ENCODE measurements around the gene GRM7.
A peak's percentile ranks its signal among the peaks of the same experiment; 100 is the strongest.

GRM7 gene

DNA sequence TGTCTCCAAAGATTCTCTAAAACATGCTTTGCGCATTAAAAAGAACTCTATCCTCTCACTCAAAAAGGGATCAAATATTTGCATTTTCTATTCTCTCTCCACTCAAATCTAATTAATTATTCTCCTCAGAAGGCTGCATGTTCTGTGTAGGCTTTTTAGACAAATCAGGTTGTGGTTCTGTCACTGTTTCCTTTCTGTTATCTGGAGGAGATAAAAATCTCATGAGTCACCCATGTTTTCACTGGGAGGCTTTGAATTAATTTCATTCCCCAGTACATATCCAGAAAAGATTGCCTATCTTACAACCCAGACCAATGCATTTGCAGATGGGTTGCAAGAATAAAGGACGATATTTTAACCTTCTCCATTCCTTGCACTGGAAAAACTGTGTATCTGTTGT, 446.5 kb downstream of the GRM7 start:
- DNase-seq (ENCODE audit: low read depth): no peak

DNA sequence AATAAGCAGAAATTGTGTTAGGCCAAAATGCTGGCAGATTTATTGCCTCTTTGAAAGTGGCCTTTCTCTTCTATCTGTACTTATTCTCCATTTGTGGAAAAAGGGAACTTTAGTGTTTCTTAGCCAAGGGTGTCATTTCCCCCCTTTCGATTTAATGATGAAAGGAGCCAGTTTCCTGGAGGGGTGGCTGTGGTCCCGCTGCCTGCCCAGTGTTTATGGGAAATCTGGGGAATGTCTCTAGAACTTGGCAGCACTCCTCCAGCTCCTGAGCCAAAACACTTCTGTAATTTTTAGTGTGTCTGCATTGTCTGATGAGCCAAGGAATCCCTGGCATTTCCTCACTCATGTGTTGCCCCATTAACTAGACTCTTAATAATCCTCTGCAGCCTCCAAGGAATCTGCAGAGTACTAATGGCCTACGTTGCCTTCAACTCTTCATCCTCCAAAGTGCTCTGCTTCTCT, 448.8 kb downstream of the GRM7 start:
- peak; percentile 37 for DNase-seq (ENCODE audit: low read depth)

DNA sequence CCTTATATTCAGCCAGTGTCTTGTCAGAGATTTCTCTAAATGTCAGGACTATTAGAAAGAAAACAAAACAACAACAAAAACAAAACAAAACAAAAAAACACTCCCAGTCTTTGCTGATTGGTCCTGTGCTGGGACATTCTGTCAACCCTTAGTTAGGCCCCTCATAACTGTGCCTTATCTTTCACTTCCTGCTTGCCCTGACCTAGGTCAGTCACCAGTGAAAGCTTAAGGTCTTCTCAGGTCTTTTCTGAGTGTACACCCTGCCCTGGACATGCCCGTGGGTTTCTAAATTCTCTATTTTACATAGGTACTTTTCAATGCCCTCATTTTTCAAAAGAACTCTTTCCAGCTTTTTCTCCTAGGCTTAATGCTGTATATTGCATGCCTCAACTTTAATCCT, 454.1 kb downstream of the GRM7 start:
- no peak for DNase-seq (ENCODE audit: low read depth)

DNA sequence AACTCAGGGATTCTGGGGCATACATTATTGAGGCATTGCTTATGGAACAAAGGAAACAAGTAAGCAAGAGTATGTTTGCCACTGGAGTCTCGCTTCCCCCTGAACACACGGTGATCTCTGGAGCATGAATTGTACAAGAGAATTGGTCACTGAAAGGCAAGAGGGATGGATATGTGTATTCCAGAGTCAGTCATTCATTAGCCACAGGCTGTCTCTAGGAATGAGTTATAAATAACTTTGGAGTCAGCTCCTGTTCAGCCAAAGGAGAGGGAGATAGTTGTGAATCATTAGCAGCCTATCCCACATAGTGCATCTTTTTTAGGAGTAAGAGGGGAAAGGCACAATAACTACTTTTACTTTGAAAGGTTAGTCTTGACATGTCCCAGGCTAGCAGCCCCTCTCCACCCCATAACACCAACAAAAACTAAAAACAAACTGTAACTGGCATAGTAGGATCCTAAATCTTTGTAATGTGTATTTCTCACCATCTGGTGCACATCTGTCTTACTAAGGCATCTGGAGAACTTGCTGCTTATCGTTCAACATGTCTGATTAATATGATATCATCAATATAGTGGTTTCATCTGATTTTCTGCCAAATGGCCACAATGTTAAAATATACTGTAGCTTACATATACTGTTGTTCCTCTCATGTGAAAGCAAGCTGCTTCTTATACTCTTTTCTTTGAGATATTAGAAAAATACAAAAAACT, 462.2 kb downstream of the GRM7 start:
- no peak for DNase-seq (ENCODE audit: low read depth)

DNA sequence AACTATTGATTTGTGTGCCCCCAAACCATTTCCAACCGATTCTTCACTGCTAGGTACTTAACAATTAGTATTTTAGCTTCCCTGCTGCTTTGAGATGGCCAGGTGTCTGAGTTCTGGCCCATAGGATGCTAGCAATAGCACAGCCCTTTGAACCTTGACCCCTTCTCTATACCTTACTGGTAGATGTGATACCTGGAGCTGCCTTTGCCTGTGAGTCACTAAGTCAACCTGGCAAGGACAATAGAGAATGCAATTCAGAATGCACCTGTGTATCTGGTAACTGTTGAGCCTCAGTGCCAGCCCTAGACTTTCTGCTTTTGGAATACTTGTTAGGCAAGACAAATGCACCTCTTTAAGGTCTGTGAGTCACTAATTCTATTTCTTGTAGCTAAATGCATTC, 467.4 kb downstream of the GRM7 start:
- DNase-seq (ENCODE audit: low read depth): no peak

DNA sequence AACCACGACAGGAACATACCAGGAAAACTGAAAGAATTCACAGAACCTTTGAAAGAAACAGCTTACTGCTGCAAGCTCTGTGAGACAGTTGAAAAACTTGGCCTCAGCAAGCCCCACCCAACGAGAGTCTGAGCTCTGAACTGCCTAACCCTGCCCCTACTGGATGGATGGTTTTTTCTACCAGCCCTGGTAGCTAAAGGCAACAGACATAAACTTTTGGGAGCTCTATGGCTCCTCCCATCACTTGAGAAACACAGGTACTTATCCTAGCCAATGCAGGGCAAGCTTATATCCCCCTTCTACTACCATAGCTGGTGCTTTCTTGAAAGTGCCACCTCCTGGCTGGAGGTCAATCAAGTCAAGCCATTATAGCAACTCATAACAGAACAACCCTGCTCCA, 471.8 kb downstream of the GRM7 start:
- no peak for DNase-seq (ENCODE audit: low read depth)

DNA sequence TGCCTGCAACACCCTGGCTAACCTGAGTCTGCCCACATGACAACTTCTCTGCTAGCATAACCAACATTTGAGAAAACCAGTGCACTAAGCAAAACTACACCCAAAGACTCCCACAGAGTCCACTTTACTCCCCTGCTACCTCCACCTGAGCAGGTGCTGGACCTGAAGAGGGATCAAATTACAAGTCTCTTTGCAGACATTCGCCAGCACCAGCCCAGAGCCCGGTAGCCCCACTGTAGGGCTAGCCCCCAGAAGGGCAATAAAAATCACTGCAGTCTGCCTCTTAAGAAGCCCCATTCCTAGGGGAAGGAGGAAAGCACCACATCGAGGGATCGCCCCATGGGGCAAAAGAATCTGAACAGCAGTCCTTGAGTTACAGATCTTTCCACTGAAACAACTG, 472.2 kb downstream of the GRM7 start:
- DNase-seq (ENCODE audit: low read depth): no peak

DNA sequence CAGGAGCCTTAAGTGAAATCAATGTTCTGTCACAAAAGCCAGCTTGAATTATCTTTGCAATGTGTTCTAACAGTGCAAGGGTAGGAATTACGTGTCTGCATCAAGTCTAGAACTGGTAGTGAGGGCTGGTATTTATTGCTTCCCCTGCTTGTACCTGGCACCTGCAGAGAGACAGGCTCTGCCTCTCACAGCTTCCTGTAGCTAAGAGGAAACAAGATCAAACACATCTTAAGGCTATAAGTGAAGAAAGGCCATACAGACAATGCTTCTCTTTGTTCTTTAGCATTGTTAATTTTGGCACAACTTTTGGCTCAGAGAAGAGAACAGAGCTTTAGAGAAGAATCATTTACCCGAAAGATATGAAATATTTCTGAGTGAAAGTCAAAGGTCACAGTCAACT, 479.9 kb downstream of the GRM7 start:
- peak; percentile 33 for DNase-seq (ENCODE audit: low read depth)

DNA sequence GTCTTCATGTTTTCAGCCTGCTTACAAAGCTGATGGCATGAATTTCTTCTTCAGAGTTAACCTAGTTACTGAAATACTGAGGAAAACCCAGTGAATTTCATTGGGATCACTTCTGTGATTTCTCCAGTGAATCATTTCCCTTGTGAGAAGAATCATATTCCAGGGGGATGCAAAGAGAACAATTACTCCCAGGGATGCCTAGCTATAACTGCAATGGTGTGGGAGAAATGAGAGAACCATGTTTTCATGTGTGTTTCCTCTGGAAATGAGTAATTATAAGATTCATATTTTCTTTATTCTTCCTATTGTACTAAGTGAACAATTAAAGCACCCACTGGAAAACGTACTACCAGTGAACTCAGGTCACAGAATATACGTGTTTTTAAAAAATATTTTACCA, 485.4 kb downstream of the GRM7 start:
- no peak for DNase-seq (ENCODE audit: low read depth)

DNA sequence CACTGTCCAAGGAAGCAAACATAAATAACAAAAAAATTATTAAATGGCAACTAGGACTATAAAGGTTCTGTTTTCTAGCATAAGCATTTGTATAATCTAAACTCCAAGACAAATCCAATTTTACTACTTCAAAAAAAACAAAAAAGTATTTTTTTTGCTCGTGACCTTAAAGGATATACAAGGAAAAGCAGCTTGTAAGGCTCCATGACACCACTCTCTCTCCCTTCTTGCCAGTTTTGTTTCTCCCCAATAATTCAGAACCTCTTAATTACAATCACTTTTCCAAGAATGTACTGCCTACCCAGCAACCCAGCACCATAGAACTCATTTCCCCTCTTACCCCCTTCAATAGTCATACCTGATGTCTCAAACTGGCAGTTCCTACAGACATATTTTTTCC, 496.2 kb downstream of the GRM7 start:
- no peak for DNase-seq (ENCODE audit: low read depth)

DNA sequence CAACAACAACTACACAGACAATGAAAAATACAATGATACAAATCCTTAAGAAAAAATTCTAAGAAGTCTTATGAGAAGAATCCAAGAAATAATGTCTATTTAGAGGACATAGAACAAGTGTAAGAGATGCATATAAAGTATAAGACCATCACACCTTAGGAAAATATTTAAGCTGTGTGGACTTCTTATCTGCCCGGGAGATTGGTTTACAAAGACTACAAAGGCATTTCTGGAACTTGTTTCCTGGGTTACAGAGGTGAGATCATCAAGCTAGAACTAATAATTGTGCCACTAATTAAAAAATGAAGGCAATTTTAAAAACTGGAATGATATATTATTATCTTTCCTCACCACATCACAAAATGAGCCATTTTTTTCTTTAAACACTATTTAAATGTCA, 507.1 kb downstream of the GRM7 start:
- DNase-seq (ENCODE audit: low read depth): no peak

DNA sequence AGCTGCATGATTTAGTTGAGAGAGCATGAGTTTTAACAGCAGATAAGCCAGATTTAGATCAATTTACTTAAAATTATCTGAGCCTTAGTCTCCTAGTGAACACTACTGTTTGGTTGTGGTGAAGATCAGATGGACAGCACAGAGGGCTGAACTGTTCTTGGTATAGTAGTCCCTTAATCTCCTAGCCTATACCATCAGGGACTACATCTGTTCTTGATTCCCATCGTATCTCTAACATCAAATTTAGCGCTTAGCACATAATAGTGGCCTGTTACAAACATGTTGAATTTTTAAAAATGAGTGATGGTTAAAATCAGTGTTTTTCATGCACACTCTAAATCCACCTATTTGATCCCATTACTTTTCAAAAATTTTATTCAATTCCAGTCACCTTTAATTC, 507.7 kb downstream of the GRM7 start:
- DNase-seq (ENCODE audit: low read depth): peak; percentile 1

DNA sequence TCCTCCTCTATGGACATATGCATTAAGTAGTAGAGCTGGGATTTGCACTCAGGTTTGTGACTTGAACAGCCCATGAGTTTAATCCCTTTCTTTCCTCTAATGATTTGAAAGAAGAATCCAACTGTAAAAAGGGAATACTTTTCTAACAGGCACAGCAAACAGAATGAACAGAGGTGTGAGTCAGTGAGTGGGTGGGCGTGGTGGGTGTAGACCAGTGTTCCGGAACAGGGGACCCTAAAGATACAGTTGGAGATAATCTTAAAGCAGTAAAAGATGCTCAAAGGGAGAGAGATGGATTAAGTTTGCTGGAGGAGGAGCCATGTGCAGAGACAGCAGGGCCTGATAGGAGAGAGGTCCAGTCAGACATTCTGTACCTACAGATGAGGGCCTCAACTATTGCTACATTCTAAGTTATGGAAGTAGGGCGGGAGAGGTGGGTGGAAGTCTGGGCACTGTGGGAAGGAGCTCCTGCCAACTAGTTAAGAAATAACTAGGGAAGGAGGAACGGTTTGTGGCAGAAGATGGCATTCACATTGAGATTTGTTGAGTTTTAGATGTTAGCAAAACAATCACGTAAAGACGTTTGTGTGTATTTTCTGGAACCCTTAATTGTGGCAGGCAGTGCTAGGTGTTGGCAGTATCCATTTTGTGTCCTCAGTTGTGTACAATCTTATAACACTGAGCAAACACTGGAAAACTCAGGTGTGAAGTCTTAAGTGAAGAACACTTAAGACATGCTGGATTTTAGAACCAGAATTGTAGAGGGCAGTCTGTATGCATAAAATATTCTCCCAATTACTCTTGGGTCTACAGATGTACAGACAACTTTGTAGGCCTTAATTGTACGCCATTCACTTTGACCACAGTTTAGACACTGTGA, 511.0 kb downstream of the GRM7 start:
- DNase-seq (ENCODE audit: low read depth): no peak

DNA sequence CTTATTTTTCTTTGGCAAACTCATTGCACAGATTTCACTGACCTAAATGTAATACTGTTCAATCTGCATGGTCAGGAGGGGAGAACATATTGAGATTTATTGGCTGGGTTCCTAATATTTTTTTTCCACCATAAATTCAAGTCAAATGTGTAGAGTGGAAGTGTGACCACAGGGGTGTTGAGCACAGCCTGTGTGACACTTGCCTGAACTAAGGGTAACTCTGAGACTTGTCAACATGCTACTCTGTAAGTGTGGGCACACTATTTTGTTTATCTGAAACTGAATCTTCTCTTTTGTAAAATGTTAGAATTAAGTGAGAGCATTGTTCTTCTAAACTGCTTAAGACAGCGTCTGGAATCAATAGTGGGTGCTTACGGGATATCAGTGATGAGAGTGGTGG, 516.2 kb downstream of the GRM7 start:
- no peak for DNase-seq (ENCODE audit: low read depth)

DNA sequence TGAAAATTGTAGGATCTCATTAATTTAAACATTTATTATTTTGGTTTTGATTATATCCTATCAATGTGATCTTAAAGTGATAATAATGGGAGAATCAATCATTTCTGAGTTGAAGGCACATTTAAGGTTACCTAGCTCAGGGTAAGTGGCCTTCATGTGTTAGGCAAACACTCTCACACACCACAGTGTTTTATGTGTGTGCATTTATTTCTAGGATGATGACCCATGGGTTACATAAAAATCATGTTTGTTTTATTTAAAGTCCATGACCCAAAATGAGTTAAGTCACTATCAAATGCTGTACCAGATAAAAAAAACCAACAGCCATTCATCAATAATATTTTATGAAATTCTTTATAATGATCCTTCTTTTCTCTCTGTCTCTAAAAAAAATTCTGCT, 520.8 kb downstream of the GRM7 start:
- no peak for DNase-seq (ENCODE audit: low read depth)

DNA sequence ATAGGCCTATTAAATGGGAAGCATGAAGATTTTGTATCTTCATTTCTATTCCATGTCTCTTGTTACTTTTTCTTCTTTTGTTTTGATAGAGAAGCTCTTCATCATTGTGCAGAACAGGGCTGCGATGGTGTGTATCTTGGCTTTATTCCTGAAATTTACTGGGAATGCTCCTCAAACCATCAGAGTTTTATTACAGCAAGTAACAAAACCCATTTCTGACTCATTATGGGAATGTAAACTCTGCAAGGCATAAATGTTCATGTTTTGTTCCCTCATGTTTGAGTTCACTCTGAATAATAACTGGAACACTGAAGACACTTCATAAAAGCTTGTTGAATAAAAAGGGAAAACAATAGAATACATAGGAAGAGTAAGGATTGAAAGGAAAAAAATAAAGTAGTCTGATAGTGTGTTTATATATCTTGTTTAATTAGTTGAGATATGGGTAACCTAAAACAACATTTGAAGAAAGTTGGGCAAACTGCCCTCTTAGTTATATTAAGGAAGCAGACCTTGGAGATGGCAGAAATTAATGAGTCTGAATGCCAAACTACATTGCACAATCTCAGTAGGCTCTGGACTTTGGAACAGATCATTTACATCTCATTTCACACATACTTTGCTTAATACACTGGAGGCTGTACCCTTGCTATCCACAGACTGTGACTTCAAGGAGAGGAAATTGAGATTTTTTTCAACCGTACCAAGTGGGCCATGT, 521.5 kb downstream of the GRM7 start:
- DNase-seq (ENCODE audit: low read depth): peak; percentile 80

DNA sequence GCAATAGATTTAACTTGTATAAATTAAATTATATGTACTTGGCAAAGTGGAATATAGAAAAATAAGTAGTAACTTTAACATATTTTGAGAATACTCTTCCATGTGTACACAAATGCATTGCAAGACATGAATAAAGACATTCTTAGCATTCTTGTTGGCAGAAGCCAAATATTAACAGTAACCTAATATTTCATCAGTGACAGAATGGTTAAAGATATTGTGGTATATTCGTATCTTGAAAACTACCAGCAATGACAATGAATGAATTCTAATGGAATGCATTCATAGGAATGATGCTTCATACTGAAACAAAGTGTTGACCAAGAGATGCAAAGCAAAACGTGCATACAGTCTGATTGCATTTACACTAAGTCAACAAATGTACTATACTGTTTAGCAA, 524.7 kb downstream of the GRM7 start:
- no peak for DNase-seq (ENCODE audit: low read depth)

DNA sequence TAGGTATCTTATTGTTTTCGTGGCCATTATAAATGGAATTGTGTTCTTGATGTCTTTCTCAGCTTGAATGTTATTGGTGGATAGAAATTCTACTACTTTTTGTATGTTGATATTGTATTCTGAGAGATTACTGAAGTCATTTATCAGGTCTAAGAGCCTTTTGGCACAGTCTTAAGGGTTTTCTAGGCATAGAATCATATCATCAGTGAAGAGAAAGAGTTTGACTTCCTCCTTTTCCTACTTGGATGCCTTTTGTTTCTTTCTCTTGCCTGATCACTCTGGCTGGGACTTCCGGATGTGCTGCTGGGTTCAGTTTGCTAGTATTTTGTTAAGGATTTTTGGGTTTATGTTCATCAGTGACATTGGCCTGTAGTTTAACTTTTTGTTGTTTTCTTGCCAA, 527.1 kb downstream of the GRM7 start:
- DNase-seq (ENCODE audit: low read depth): no peak

DNA sequence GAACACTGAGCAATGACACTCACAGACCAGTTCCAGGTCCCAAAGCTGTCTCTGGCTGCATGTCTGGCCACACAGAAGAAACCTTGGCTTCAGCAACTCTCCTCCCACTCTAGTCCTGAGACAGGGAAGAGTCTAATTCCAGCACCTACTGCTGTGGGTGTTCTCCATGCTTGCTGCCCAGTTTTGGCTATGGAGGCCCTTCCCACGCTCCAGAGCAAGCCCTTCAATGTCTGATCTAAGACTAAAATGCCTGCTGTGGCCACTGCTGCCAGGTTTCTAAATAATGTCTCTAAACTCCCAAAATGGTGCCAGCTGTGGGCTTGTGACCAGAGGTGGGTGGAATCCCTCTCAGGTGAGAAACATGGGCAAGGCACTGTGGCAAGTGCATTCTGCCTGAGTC, 531.3 kb downstream of the GRM7 start:
- no peak for DNase-seq (ENCODE audit: low read depth)

DNA sequence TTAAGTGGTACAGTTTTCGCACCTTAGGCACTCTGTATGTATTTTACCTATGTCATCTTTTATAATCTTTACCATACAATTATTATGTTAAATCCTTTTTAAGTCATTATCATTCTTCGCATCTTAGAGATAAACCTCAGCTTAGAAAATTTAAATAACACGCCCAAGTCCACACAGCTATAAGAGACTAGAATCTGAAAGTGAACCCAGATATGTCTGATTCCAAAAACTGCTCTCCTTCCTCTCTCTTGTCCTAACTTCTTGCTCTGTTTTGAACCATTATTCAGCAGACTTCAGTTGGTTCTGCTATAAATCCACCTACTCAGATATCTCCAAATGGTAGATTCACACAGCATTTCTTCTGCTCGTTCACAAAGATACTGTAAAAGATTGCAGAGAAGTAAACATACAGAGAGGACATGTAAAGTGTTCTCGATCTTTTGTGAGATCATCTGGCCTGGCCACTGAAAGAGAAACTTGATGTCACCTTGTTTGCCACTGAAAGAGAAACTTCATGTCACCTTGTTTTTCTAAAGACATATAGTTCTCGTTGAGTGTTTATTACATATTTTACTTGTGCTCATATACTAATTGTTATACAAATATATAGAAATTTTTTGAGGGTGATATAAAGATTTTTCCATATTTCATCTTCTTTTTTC, 533.2 kb downstream of the GRM7 start:
- no peak for DNase-seq (ENCODE audit: low read depth)

DNA sequence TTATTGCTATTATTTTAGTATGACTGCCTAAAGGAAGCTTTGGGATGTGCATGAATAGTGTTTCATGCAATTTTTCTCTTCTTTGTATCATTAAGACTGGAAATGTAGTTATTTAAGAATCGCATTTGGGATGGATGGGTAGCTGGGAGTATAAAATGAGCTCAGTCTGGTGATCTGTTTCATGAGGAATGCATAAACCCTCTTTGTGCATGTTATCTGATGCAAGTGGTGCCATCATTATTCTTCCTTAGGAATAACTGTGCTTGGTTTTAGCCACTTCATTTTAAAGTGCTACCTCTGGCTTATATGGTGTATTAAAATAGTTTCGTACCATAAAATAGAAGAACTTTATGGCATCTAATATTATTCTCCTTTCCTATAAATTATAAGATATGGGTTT, 535.6 kb downstream of the GRM7 start:
- DNase-seq (ENCODE audit: low read depth): no peak

DNA sequence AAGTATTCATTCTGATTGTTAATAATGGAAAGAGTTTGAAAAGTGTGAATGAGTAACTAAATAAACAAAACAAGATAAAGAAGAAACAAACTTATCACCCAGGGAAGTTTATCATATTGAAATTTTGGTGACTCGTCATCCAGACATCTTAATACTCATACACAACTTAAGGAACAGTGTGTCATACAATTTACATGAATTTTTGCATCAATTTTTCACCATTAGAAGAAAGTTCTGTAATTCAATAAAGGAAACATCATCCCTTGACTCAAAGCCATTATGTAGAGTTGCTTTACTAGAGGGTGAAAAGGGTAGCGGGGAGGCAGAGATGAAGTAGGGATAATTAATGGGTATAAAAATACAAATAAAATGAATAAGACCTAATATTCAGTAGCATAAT, 536.2 kb downstream of the GRM7 start:
- no peak for DNase-seq (ENCODE audit: low read depth)
